Ishikawa (cell line): Measurements from ENCODE around the gene NTS.

Experiments used
- CEBPB ChIP-seq: IDR thresholded peaks from 2 replicates; pipeline ENCODE4 v1.6.1; 2012
- CREB1 ChIP-seq: IDR thresholded peaks from 2 replicates; pipeline ENCODE4 v1.6.1; 2012; ENCODE audit warnings: low read depth
- EGR1 ChIP-seq: IDR thresholded peaks from 2 replicates; pipeline ENCODE4 v1.6.1; 2012
- EP300 ChIP-seq: IDR thresholded peaks from 2 replicates; pipeline ENCODE4 v1.6.1; 2012; ENCODE audit warnings: borderline replicate concordance
- FOXM1 ChIP-seq: IDR thresholded peaks from 2 replicates; pipeline ENCODE4 v1.6.1; 2012; ENCODE audit warnings: low read depth, borderline replicate concordance
- MAX ChIP-seq: IDR thresholded peaks from 2 replicates; pipeline ENCODE4 v1.6.1; 2012
- NFIC ChIP-seq: IDR thresholded peaks from 2 replicates; pipeline ENCODE4 v1.6.1; 2012
- RAD21 ChIP-seq: IDR thresholded peaks from 2 replicates; pipeline ENCODE4 v1.6.1; 2012; ENCODE audit warnings: low read depth
- REST ChIP-seq: IDR thresholded peaks from 2 replicates; pipeline ENCODE4 v1.6.1; 2012; ENCODE audit warnings: low read depth, mild to moderate bottlenecking
- TAF1 ChIP-seq: IDR thresholded peaks from 2 replicates; pipeline ENCODE4 v1.6.1; 2012; ENCODE audit warnings: low read depth, mild to moderate bottlenecking
- TCF12 ChIP-seq: IDR thresholded peaks from 2 replicates; pipeline ENCODE4 v1.6.1; 2012; ENCODE audit warnings: low read depth
- TEAD4 ChIP-seq: IDR thresholded peaks from 2 replicates; pipeline ENCODE4 v1.6.1; 2012
- YY1 ChIP-seq: IDR thresholded peaks from 2 replicates; pipeline ENCODE4 v1.6.1; 2012; ENCODE audit warnings: low read depth
- ZBTB7A ChIP-seq: IDR thresholded peaks from 2 replicates; pipeline ENCODE4 v1.6.1; 2012; ENCODE audit warnings: low read depth
- TF ChIP-seq, protein P1 (sequence below): IDR thresholded peaks from 2 replicates; pipeline ENCODE4 v1.6.1; 2012

Gene NTS

DNA sequence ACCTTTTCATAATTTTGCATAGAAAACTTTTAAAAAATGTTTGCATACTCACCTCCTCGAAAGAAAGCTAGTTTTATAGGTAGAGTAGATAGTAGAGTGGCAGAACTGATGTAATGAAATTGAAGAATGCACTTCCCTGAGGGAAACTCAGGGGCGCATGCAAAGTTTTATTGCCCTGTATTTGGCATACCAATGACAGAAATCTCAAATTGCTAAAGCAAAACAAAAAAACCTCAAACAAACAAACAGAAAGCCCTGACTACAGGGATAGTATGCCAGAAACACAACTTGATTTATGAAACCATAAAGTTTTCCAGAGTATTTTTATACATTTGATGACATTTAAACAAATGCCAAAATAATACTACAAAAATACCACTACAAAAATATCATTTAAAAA is 39.7 kb upstream of the NTS start:
- TF ChIP-seq MAX (no peak), RAD21 (no peak), REST (no peak), EP300 (no peak), TCF12 (no peak), TAF1 (no peak), NFIC (no peak), YY1 (no peak)

- TF ChIP-seq TEAD4 (0 out of 2 replicates have a peak, but pooled peaks have one; percentile 32), EP300 (no peak), TAF1 (no peak)
These were observed 38.5 kb upstream of the NTS start for GRCh38 chr12:85835426-85836196.

GRCh38 chr12:85836197-85837090 is 37.7 kb upstream of the NTS start, which contains the start of gene RASSF9:
Gene RASSF9, minus strand, starts transcription at chr12:85836409. Its CDS starts 208 bp downstream, at chr12:85836201.
- TF ChIP-seq EP300 (no peak), ZBTB7A (no peak), MAX (no peak), NFIC (0 out of 2 replicates have a peak, but pooled peaks have one; percentile 18), EGR1 (no peak), REST (no peak), YY1 (no peak), FOXM1 (no peak), CEBPB (peak; percentile 94)
- TF ChIP-seq, protein P1, sequence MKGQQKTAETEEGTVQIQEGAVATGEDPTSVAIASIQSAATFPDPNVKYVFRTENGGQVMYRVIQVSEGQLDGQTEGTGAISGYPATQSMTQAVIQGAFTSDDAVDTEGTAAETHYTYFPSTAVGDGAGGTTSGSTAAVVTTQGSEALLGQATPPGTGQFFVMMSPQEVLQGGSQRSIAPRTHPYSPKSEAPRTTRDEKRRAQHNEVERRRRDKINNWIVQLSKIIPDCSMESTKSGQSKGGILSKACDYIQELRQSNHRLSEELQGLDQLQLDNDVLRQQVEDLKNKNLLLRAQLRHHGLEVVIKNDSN: no peak

DNA sequence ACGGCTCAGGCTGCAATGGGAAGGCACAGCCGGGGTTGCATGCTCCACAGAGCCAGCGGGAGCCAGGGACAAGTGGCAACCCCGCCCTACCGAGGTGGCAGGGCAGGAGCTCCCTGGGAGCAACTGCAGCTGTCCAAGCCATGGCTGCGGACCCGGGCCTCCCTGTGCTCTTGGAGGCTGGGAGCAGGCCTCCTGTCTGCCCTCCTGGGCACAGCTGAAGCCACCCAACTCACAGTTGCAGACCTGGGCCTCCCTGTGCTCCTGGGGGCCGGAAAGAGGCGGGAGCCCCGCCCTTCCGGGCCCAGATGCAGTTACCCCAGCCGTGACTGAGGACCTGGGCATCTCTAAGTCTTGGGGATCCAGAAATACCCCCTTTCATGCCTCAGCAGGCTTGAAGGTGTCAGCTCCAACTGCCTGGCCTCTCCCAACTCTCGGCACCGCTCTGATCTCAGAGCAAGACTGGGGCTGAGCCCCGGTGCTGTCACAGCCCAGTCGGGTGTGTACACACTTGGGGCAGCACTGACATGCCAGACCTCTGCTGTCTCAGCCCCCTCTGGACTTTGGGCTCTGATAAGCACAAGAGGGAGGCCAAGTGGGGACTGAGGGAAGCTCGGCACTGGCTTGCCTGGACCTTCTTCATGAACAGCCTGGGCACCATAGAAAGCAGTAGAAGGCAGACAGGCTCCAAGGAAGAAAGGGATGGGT is 30.3 kb upstream of the NTS start:
- TF ChIP-seq NFIC (no peak), RAD21 (no peak), FOXM1 (no peak), MAX (no peak), EP300 (no peak), YY1 (no peak), CREB1 (no peak), TCF12 (no peak), TEAD4 (no peak), ZBTB7A (no peak), REST (no peak), CEBPB (no peak), EGR1 (no peak)
- TF ChIP-seq, protein P1: no peak
